Lung (tissue), 12 donors: Measurements from ENCODE around the gene ITPR1. TPM values are rescaled to one million over a fixed set of nuclear protein-coding genes. Genes with fewer than 3 reads are reported as not detected.

Experiments
- ATAC-seq: fragments of 200-7000 bp; cut with Tn5 transposase; one replicate; pipeline ENCODE4 v1.9.1; 2020; ENCODE audit warnings: moderate number of reproducible peaks; ENCODE audit not compliant: insufficient read depth, low FRiP score
- DNase-seq, 3 donors: peaks; one replicate each; pipeline ENCODE4 v3.0.0-alpha.2; 2013 to 2017
- H3K27ac ChIP-seq, 2 donors: one replicate each; pipeline ENCODE4 v1.5.1; 2013; ENCODE audit warnings: mild to moderate bottlenecking in 2 of 2, moderate library complexity in 2 of 2, control low read depth in 1 of 2, inconsistent platforms in 1 of 2, low read depth in 1 of 2, low read length in 1 of 2
- H3K27me3 ChIP-seq, 3 donors: one replicate each; pipeline ENCODE4 v1.5.1; 2013; ENCODE audit warnings: low read length in 2 of 3; ENCODE audit not compliant: control insufficient read depth in 3 of 3, insufficient read depth in 3 of 3
- H3K36me3 ChIP-seq, 4 donors: one replicate each; pipeline ENCODE4 v1.5.1; 2013; ENCODE audit warnings: low read length in 4 of 4, mild to moderate bottlenecking in 1 of 4, moderate library complexity in 1 of 4; ENCODE audit not compliant: control insufficient read depth in 4 of 4, insufficient read depth in 4 of 4
- H3K4me1 ChIP-seq, 5 donors: one replicate each; pipeline ENCODE4 v1.5.1; 2013; ENCODE audit warnings: low read length in 5 of 5, mild to moderate bottlenecking in 2 of 5, moderate library complexity in 1 of 5; ENCODE audit not compliant: control insufficient read depth in 5 of 5, insufficient read depth in 5 of 5
- H3K4me3 ChIP-seq: one replicate; pipeline ENCODE4 v1.5.1; 2013; ENCODE audit warnings: mild to moderate bottlenecking, control low read depth, moderate library complexity
- H3K9ac ChIP-seq, 2 donors: one replicate each; pipeline ENCODE4 v1.5.1; 2013; ENCODE audit warnings: low read length in 2 of 2, control low read depth in 1 of 2; ENCODE audit not compliant: insufficient read depth in 1 of 2
- H3K9me3 ChIP-seq, 4 donors: one replicate each; pipeline ENCODE4 v1.5.1; 2013; ENCODE audit warnings: low read length in 3 of 4, mild to moderate bottlenecking in 1 of 4, moderate library complexity in 1 of 4; ENCODE audit not compliant: control insufficient read depth in 4 of 4, insufficient read depth in 3 of 4
- CTCF ChIP-seq: IDR thresholded peaks from 2 replicates; pipeline ENCODE4 v1.5.1; 2012; ENCODE audit warnings: mild to moderate bottlenecking; ENCODE audit errors: control extremely low read depth, extremely low read depth
- WGBS, 2 donors: extraction: QIAGEN DNeasy Blood & Tissue Kit; methylation state at CpG; one replicate each; pipeline ENCODE4 v1.1.7; 2013; 5-methylcytosine and 5-hydroxymethylcytosine counted together
- polyA plus RNA-seq, 2 donors: library from polyadenylated mRNA; stranded (reverse); fragments of 200-250 nt; gene quantifications; one replicate each; pipeline ENCODE4 v1.2.1, GENCODE V29; 2013
- total RNA-seq, 2 donors: library from RNA; depleted of rRNA in 1 of 2; stranded (reverse); fragments of >200 nt in 1 of 2; gene quantifications; one replicate each; pipeline ENCODE4 v1.2.1, GENCODE V29; 2014 to 2021
- donor health status: control.
- donor health status: control.
- donor health status: Bipolar disorder and iron deficiency.
- donor health status: healthy.
- donor health status: DM: yes; HTN: yes; CAD: no.

Gene ITPR1
- total and polyA plus RNA-seq, 4 donors = 12.4 to 152 (median 44.1) TPM

GRCh38 chr3:4534906-4535305 is 41.8 kb downstream of the ITPR1 start:
- DNase-seq (peak in 1 of 3 donors; percentile 34), ATAC-seq (no peak)
- no peak overlapping the region for H3K9ac ChIP-seq
- H3K9me3 ChIP-seq = peaks cover 0 to 5% (median 0%) of the 10 kb centered on the region in 4 donors
- H3K4me3 ChIP-seq = no peak overlapping the region
- whole genome bisulfite sequencing, 2 donors = 46% methylated on average over 5 of the region's 5 CpGs
- no peaks in the 10 kb centered on the region for H3K27me3 ChIP-seq
- H3K36me3 ChIP-seq = no peaks in the 10 kb centered on the region
- no peak for TF ChIP-seq CTCF
- H3K27ac ChIP-seq = no peak overlapping the region
- H3K4me1 ChIP-seq = peaks cover 9 to 25% (median 12%) of the 10 kb centered on the region in 5 donors

- no peak for DNase-seq
- WGBS, 2 donors = 50 to 77% methylated on average over 1 of the region's 1 CpG
- no peak for ATAC-seq
- no peak overlapping the region for H3K27ac ChIP-seq
- H3K36me3 ChIP-seq = no peaks in the 10 kb centered on the region
- no peak overlapping the region for H3K9ac ChIP-seq
- H3K4me3 ChIP-seq = no peak overlapping the region
- H3K9me3 ChIP-seq = peaks cover 0 to 5% (median under 1%) of the 10 kb centered on the region in 4 donors
- peaks cover 9 to 25% (median 12%) of the 10 kb centered on the region in 5 donors for H3K4me1 ChIP-seq
- no peaks in the 10 kb centered on the region for H3K27me3 ChIP-seq
- no peak for TF ChIP-seq CTCF
Observed at GRCh38 chr3:4536260-4536659, 43.1 kb downstream of the ITPR1 start.

- H3K9me3 ChIP-seq = peaks cover 0 to 5% (median under 1%) of the 10 kb centered on the region in 4 donors
- no peaks in the 10 kb centered on the region for H3K27me3 ChIP-seq
- DNase-seq (no peak), ATAC-seq (no peak)
- no peak for TF ChIP-seq CTCF
- H3K4me3 ChIP-seq = no peak overlapping the region
- no peaks in the 10 kb centered on the region for H3K36me3 ChIP-seq
- no peaks in the 10 kb centered on the region for H3K4me1 ChIP-seq
- H3K9ac ChIP-seq = no peak overlapping the region
- WGBS, 2 donors = 92 to 96% methylated on average over 4 of the region's 4 CpGs
- H3K27ac ChIP-seq = no peak overlapping the region
Observed at GRCh38 chr3:4540267-4540666, 47.1 kb downstream of the ITPR1 start.

GRCh38 chr3:4543110-4543509 is 50.0 kb downstream of the ITPR1 start:
- Histone ChIP-seq H3K27me3 (no peaks in the 10 kb centered on the region), H3K4me1 (peaks cover 0 to 15% (median 6%) of the 10 kb centered on the region in 5 donors), H3K9me3 (peaks cover 0 to 2% (median 0%) of the 10 kb centered on the region in 4 donors), H3K27ac (no peak overlapping the region), H3K36me3 (no peaks in the 10 kb centered on the region), H3K4me3 (no peak overlapping the region), H3K9ac (no peak overlapping the region)
- DNase-seq (no peak), ATAC-seq (no peak)
- 36 to 52% methylated on average over 2 of the region's 2 CpGs for WGBS, 2 donors
- no peak for TF ChIP-seq CTCF
